ENCODE measurements around the gene CSNK2A1. TPM values are rescaled to one million over a fixed set of nuclear protein-coding genes. Genes with fewer than 3 reads are reported as not detected.

Gene CSNK2A1
- total and polyA plus RNA-seq, 2 donors (not counting 3 experiments of a cell fraction or from before 2014, with no cell fraction given), result 68.4 to 142 TPM

GRCh38 chr20:544153-544725 lies 649 bp upstream of the CSNK2A1 start:
- Histone ChIP-seq H3K27ac (ENCODE audit: insufficient read depth, low read depth, low read length) (peak overlapping the region; percentile 89), H3K4me2 (ENCODE audit: insufficient read depth, low read length) (peak overlapping the region; percentile 76), H3K9ac (replicated peaks; ENCODE audit: extremely low read depth, insufficient read depth, low read length) (peak overlapping the region; percentile 84), H3K27me3 (ENCODE audit: control insufficient read depth in 2 of 2, insufficient read depth in 2 of 2, low read length in 2 of 2) (peaks cover 9 to 11% of the 10 kb centered on the region in 2 experiments), H3K9me3 (replicated peaks; ENCODE audit: control insufficient read depth, insufficient read depth, low read length) (no peaks in the 10 kb centered on the region), H3K36me3 (ENCODE audit: control insufficient read depth in 2 of 2, extremely low read depth in 1 of 2, insufficient read depth in 2 of 2, low read length in 2 of 2) (peaks cover 0 to 2% of the 10 kb centered on the region in 2 experiments), H4K20me1 (replicated peaks; ENCODE audit: control insufficient read depth, extremely low read depth, insufficient read depth, low read length) (peaks cover 10% of the 10 kb centered on the region), H3K9me1 (replicated peaks; ENCODE audit: control insufficient read depth, extremely low read depth, insufficient read depth, low read length) (no peaks in the 10 kb centered on the region), H3K4me3 (replicated peaks in 1 of 3; ENCODE audit: insufficient read depth in 1 of 3, low read depth in 1 of 3, low read length in 3 of 3) (peak overlapping the region in 1 of 3 experiments; percentile 93), H2AFZ (ENCODE audit: low read depth, low read length) (peak overlapping the region; percentile 96), H3K4me1 (ENCODE audit: control insufficient read depth, extremely low read depth, insufficient read depth, low read length) (peaks cover 27% of the 10 kb centered on the region), H3K79me2 (ENCODE audit: control insufficient read depth, insufficient read depth, low read length) (peaks cover 42% of the 10 kb centered on the region)
- ChIA-PET CTCF (interaction anchor here (1.2 to 4.3 kb wide), 4 partner anchors 9 to 123 kb away, joined by 3 to 24 read pairs (median 6); no protein-coding TSS in a partner anchor), POLR2A (no interaction called here)
- no TSS peak for BruUV-seq (replicated peaks)
- DNase-seq (ENCODE audit: low read depth, low spot score) (no peak), FAIRE-seq (no peak)
- dilution Hi-C loops (cut with MboI; ENCODE audit: extremely low pct_ligation_motif_present, low sequenced_read_pairs) (no loop called here), intact Hi-C loops (cut with micrococcal nuclease) (loop anchor here (5.0 kb wide), 1 partner anchor 197 kb away; the partner anchor contains the start of gene NRSN2)
- TF ChIP-seq EZH2 (IDR thresholded peaks at IDR 0.05; ENCODE audit: borderline replicate concordance, low read depth, low read length, severe bottlenecking) (peak; percentile 12), MYC (IDR thresholded peaks at IDR 0.05; ENCODE audit: low read depth, low read length) (no peak)

DNA sequence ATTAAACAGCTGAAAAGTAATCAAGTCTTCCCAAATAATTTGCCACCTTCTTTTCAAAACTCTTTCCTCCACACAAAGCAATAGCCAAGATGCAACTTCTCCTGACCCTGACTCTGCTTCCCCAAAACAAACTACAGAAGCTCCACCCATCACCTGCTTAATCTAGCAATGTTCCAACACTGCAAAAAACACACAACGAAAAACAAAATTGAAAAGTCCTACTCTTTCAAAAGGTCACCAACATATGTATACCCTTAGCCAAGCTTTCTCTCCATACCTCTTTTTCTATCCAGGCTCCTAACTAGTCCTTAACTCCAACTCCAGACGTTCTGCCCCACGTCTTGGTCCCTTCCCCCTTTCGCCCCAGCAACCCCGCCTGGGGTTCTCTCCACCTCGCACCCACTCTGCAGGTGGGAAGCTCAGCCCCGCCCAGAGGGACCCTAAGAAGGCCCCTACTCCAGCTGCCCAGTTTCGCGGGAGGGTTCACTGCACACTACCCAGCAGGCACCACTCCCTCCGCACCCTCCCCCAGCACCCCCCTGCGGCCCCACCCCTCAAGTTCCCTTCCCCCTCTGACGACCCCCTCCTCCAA lies 717 bp downstream of the CSNK2A1 start:
- H4K20me1 ChIP-seq (replicated peaks; ENCODE audit: control insufficient read depth, extremely low read depth, insufficient read depth, low read length), result peaks cover 16% of the 10 kb centered on the region
- BruUV-seq (replicated peaks), result no TSS peak
- intact Hi-C loops (cut with micrococcal nuclease), result loop anchor here (2.0 to 5.0 kb wide), 2 partner anchors 110 to 196 kb away; partner anchors contain the start of genes NRSN2 and SRXN1
- H3K4me2 ChIP-seq (ENCODE audit: insufficient read depth, low read length), result peak overlapping the region; percentile 83
- peak overlapping the region; percentile 9 for H3K27ac ChIP-seq (ENCODE audit: insufficient read depth, low read depth, low read length)
- peaks cover 56% of the 10 kb centered on the region for H3K79me2 ChIP-seq (ENCODE audit: control insufficient read depth, insufficient read depth, low read length)
- H3K9me3 ChIP-seq (replicated peaks; ENCODE audit: control insufficient read depth, insufficient read depth, low read length), result no peaks in the 10 kb centered on the region
- peaks cover 6 to 8% of the 10 kb centered on the region in 2 experiments for H3K27me3 ChIP-seq (ENCODE audit: control insufficient read depth in 2 of 2, insufficient read depth in 2 of 2, low read length in 2 of 2)
- ChIA-PET POLR2A (no interaction called here), CTCF (interaction anchor here (0.6 to 4.3 kb wide), 5 partner anchors 8 to 124 kb away, joined by 4 to 24 read pairs (median 6); no protein-coding TSS in a partner anchor)
- peaks cover 28% of the 10 kb centered on the region for H3K4me1 ChIP-seq (ENCODE audit: control insufficient read depth, extremely low read depth, insufficient read depth, low read length)
- peak overlapping the region; percentile 84 for H3K9ac ChIP-seq (replicated peaks; ENCODE audit: extremely low read depth, insufficient read depth, low read length)
- FAIRE-seq, result no peak
- H3K9me1 ChIP-seq (replicated peaks; ENCODE audit: control insufficient read depth, extremely low read depth, insufficient read depth, low read length), result no peaks in the 10 kb centered on the region
- TF ChIP-seq MYC (IDR thresholded peaks at IDR 0.05; ENCODE audit: low read depth, low read length) (no peak), POLR2A (IDR thresholded peaks at IDR 0.05; ENCODE audit: low read depth, low read length) (no peak), GATA2 (IDR thresholded peaks at IDR 0.05; ENCODE audit: insufficient read depth, insufficient read length, low read depth, low read length) (no peak), EZH2 (IDR thresholded peaks at IDR 0.05; ENCODE audit: borderline replicate concordance, low read depth, low read length, severe bottlenecking) (no peak), JUN (IDR thresholded peaks at IDR 0.05; ENCODE audit: borderline replicate concordance, insufficient read depth, insufficient read length, low read depth) (no peak), FOS (IDR thresholded peaks at IDR 0.05; ENCODE audit: borderline replicate concordance, insufficient read depth, low read length) (no peak), POLR2AphosphoS5 (IDR thresholded peaks at IDR 0.05; ENCODE audit: insufficient read depth, low read depth, low read length) (no peak)
- TF ChIP-seq, protein P1, sequence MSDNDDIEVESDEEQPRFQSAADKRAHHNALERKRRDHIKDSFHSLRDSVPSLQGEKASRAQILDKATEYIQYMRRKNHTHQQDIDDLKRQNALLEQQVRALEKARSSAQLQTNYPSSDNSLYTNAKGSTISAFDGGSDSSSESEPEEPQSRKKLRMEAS (IDR thresholded peaks at IDR 0.05; ENCODE audit: insufficient read depth, insufficient read length), result no peak
- TF ChIP-seq, protein P2, sequence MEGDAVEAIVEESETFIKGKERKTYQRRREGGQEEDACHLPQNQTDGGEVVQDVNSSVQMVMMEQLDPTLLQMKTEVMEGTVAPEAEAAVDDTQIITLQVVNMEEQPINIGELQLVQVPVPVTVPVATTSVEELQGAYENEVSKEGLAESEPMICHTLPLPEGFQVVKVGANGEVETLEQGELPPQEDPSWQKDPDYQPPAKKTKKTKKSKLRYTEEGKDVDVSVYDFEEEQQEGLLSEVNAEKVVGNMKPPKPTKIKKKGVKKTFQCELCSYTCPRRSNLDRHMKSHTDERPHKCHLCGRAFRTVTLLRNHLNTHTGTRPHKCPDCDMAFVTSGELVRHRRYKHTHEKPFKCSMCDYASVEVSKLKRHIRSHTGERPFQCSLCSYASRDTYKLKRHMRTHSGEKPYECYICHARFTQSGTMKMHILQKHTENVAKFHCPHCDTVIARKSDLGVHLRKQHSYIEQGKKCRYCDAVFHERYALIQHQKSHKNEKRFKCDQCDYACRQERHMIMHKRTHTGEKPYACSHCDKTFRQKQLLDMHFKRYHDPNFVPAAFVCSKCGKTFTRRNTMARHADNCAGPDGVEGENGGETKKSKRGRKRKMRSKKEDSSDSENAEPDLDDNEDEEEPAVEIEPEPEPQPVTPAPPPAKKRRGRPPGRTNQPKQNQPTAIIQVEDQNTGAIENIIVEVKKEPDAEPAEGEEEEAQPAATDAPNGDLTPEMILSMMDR (IDR thresholded peaks at IDR 0.05; ENCODE audit: extremely low read depth in 1 of 2, insufficient read depth in 1 of 2, low read depth in 1 of 2, low read length in 2 of 2), result no peak
- H3K4me3 ChIP-seq (replicated peaks in 1 of 3; ENCODE audit: insufficient read depth in 1 of 3, low read depth in 1 of 3, low read length in 3 of 3), result peak overlapping the region; percentile 76 to 100 (median 93)
- H2AFZ ChIP-seq (ENCODE audit: low read depth, low read length), result no peak overlapping the region
- no peak for DNase-seq (ENCODE audit: low read depth, low spot score)
- dilution Hi-C loops (cut with MboI; ENCODE audit: extremely low pct_ligation_motif_present, low sequenced_read_pairs), result no loop called here
- H3K36me3 ChIP-seq (ENCODE audit: control insufficient read depth in 2 of 2, extremely low read depth in 1 of 2, insufficient read depth in 2 of 2, low read length in 2 of 2), result peaks cover 0 to 2% of the 10 kb centered on the region in 2 experiments

All from endothelial cell of umbilical vein (primary cell).